OCI-LY7 (cell line): ENCODE data around the gene INTS13. TPM values are rescaled to one million over a fixed set of nuclear protein-coding genes. Genes with fewer than 3 reads are reported as not detected.

Experiments used
- BruUV-seq: library from RNA; stranded (reverse); fragments of 400-500 nt; replicated peaks from 2 replicates; lab custom pipeline; 2021; lab: Mats Ljungman, UMichigan
- CTCF ChIA-PET: fragments of 300-600 bp; sonication (Branson Sonifier 250); formaldehyde crosslinking; loops from one replicate; lab custom pipeline; 2022; ENCODE audit warnings: antibody characterized with exemption; ENCODE audit not compliant: unreplicated experiment; lab: Charles Lee
- POLR2A ChIA-PET: fragments of 300-600 bp; sonication (Branson Sonifier 250); formaldehyde crosslinking; loops from one replicate; lab custom pipeline; 2022; ENCODE audit warnings: antibody characterized with exemption; lab: Charles Lee
- DNase-seq: peaks from one replicate; pipeline ENCODE4 v3.0.0-alpha.2; 2015; ENCODE audit warnings: low spot score
- H2AFZ ChIP-seq: fragments of 200-600 bp; sonication (generic), shearing (Covaris generic); 2 replicates; pipeline ENCODE4 v1.6.1; 2014; ENCODE audit warnings: mild to moderate bottlenecking, antibody characterized with exemption, low read length, moderate library complexity
- H3K27ac ChIP-seq: fragments of 200-600 bp; sonication (generic); 2 replicates; pipeline ENCODE4 v1.5.1; 2014; ENCODE audit warnings: mixed run types, low read depth, mild to moderate bottlenecking, moderate library complexity, low read length, inconsistent platforms; ENCODE audit not compliant: poor library complexity, severe bottlenecking
- H3K36me3 ChIP-seq: fragments of 200-600 bp; sonication (generic); 2 replicates; pipeline ENCODE4 v1.6.1; 2014; ENCODE audit warnings: mild to moderate bottlenecking, antibody characterized with exemption, low read length, moderate library complexity, mixed read lengths; ENCODE audit not compliant: insufficient read depth
- H3K4me1 ChIP-seq: fragments of 200-600 bp; sonication (generic); 2 replicates; pipeline ENCODE4 v1.5.1; 2014; ENCODE audit warnings: mild to moderate bottlenecking, low read length; ENCODE audit not compliant: insufficient read depth, poor library complexity, severe bottlenecking
- H3K4me2 ChIP-seq: fragments of 200-600 bp; sonication (generic); 2 replicates; pipeline ENCODE4 v1.6.1; 2014; ENCODE audit warnings: mild to moderate bottlenecking, low read length
- H3K4me3 ChIP-seq: fragments of 200-600 bp; sonication (generic); 2 replicates; pipeline ENCODE4 v1.5.1; 2014; ENCODE audit warnings: mild to moderate bottlenecking, low read depth, low read length; ENCODE audit not compliant: poor library complexity, severe bottlenecking
- H3K79me2 ChIP-seq: fragments of 200-600 bp; sonication (generic); 2 replicates; pipeline ENCODE4 v1.6.1; 2016; ENCODE audit warnings: low read depth, mild to moderate bottlenecking, low read length, moderate library complexity, mixed read lengths; ENCODE audit not compliant: insufficient read depth
- H3K9me2 ChIP-seq: fragments of 200-600 bp; sonication (generic); 2 replicates; pipeline ENCODE4 v1.6.1; 2016; ENCODE audit warnings: mild to moderate bottlenecking, low read length, mixed read lengths; ENCODE audit not compliant: insufficient read depth
- H3K9me3 ChIP-seq: fragments of 200-600 bp; sonication (generic); 2 replicates; pipeline ENCODE4 v1.6.1; 2014; ENCODE audit warnings: mild to moderate bottlenecking, mixed run types, low read length, mixed read lengths
- H4K20me1 ChIP-seq: fragments of 200-600 bp; sonication (generic); 2 replicates; pipeline ENCODE4 v1.6.1; 2014; ENCODE audit warnings: mild to moderate bottlenecking, antibody characterized with exemption, low read length, moderate library complexity, mixed read lengths; ENCODE audit not compliant: insufficient read depth
- CTCF ChIP-seq: fragments of 200-600 bp; sonication (generic); conservative IDR thresholded peaks from 2 replicates; pipeline ENCODE4 v1.5.1; 2014; ENCODE audit warnings: mild to moderate bottlenecking, antibody characterized with exemption, low read length, moderate library complexity, mixed read lengths
- EZH2phosphoT487 ChIP-seq: fragments of 200-600 bp; sonication (generic); IDR thresholded peaks from 2 replicates; pipeline ENCODE4 v1.6.1; 2018; ENCODE audit warnings: low read depth, borderline replicate concordance, mild to moderate bottlenecking, mixed run types, antibody characterized with exemption, low read length, moderate library complexity, mixed read lengths
- intact Hi-C: fragments of 100-400 bp; cut with micrococcal nuclease; formaldehyde crosslinking; loops from one replicate; pipeline ENCODE4 v1.10.0; 2022; ENCODE audit not compliant: unreplicated experiment
- total RNA-seq, 2 experiments: library from RNA; depleted of rRNA in 1 of 2; stranded (reverse); fragments of >200 nt in 1 of 2; shearing (Covaris generic) in 1 of 2; gene quantifications; 2 replicates each; pipeline ENCODE4 v1.2.3, GENCODE V29; 2014 to 2022

Gene INTS13
- total RNA-seq, 2 experiments from 2014 or later, result 34.2 to 39.1 TPM

GRCh38 chr12:26919216-26919555 is 18.6 kb downstream of the INTS13 start:
- no peaks in the 10 kb centered on the region for H3K4me1 ChIP-seq
- no peak overlapping the region for H3K27ac ChIP-seq
- TF ChIP-seq EZH2phosphoT487 (no peak), CTCF (no peak)
- no TSS peak for BruUV-seq
- H3K9me3 ChIP-seq, result no peaks in the 10 kb centered on the region
- no peaks in the 10 kb centered on the region for H4K20me1 ChIP-seq
- CTCF ChIA-PET, result no interaction called here
- no peaks in the 10 kb centered on the region for H3K79me2 ChIP-seq
- H2AFZ ChIP-seq, result no peak overlapping the region
- DNase-seq, result no peak
- H3K36me3 ChIP-seq, result peaks cover 74% of the 10 kb centered on the region
- H3K4me3 ChIP-seq, result no peak overlapping the region
- H3K9me2 ChIP-seq, result no peaks in the 10 kb centered on the region
- no peak overlapping the region for H3K4me2 ChIP-seq
- intact Hi-C loops, result no loop called here
- POLR2A ChIA-PET, result interaction anchor here (0.6 to 0.7 kb wide), 2 partner anchors 199 to 622 kb away, joined by 3 read pairs; no protein-coding TSS in a partner anchor

- no peaks in the 10 kb centered on the region for H3K79me2 ChIP-seq
- ChIA-PET CTCF (no interaction called here), POLR2A (interaction anchor here (0.6 to 0.7 kb wide), 2 partner anchors 198 to 623 kb away, joined by 3 read pairs; no protein-coding TSS in a partner anchor)
- no peaks in the 10 kb centered on the region for H4K20me1 ChIP-seq
- no peaks in the 10 kb centered on the region for H3K4me1 ChIP-seq
- H3K9me3 ChIP-seq, result no peaks in the 10 kb centered on the region
- no peak for TF ChIP-seq CTCF
- TF ChIP-seq EZH2phosphoT487, result no peak
- H3K36me3 ChIP-seq, result peaks cover 72% of the 10 kb centered on the region
- BruUV-seq, result no TSS peak
- H3K9me2 ChIP-seq, result no peaks in the 10 kb centered on the region
- intact Hi-C loops, result no loop called here
- no peak overlapping the region for H3K4me3 ChIP-seq
- H3K4me2 ChIP-seq, result no peak overlapping the region
- no peak overlapping the region for H3K27ac ChIP-seq
- no peak overlapping the region for H2AFZ ChIP-seq
- DNase-seq, result no peak
These were observed 19.2 kb downstream of the INTS13 start for GRCh38 chr12:26918321-26919215.

- H3K27ac ChIP-seq, result no peak overlapping the region
- no TSS peak for BruUV-seq
- no peaks in the 10 kb centered on the region for H3K9me3 ChIP-seq
- H3K36me3 ChIP-seq, result peaks cover 98% of the 10 kb centered on the region
- H4K20me1 ChIP-seq, result no peaks in the 10 kb centered on the region
- H3K4me2 ChIP-seq, result no peak overlapping the region
- no peak for TF ChIP-seq EZH2phosphoT487
- no peak for TF ChIP-seq CTCF
- CTCF ChIA-PET, result no interaction called here
- H3K79me2 ChIP-seq, result no peaks in the 10 kb centered on the region
- no peak for DNase-seq
- no peak overlapping the region for H2AFZ ChIP-seq
- POLR2A ChIA-PET, result no interaction called here
- intact Hi-C loops, result no loop called here
- H3K4me1 ChIP-seq, result peaks cover 8% of the 10 kb centered on the region
- no peak overlapping the region for H3K4me3 ChIP-seq
- no peaks in the 10 kb centered on the region for H3K9me2 ChIP-seq
These were observed 31.1 kb downstream of the INTS13 start for GRCh38 chr12:26906704-26907103.
